ENCODE data around the gene PTPRT. TPM values are rescaled to one million over a fixed set of nuclear protein-coding genes. Genes with fewer than 3 reads are reported as not detected.

PTPRT gene
- polyA plus RNA-seq, 3 donors: not detected

DNA sequence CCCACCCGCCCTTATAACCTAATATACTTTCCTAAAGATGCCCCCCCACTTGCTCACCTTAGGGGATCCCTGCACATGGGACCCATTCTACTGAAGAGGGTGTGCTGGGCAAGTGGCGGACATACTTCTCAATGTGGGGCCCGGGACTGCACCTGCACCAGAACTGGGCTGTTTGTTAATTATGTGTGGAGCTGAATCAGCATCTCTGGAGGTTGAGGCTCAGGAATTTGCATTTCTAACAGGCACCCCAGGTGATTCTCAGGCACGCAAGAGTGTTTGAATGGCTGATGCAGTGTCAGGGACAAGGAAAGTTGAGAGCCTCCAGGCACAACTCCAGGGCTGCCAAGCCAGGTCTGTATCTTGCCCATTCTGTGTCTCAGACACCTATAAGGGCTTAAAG lies 8.9 kb upstream of the PTPRT start:
- Histone ChIP-seq H3K4me3 (replicated peaks in 1 of 3; ENCODE audit: low read depth in 2 of 3, low read length in 3 of 3) (no peak overlapping the region), H2AFZ (ENCODE audit: insufficient read depth, low read depth, low read length, poor library complexity, severe bottlenecking) (no peak overlapping the region), H3K27ac (ENCODE audit: low read depth in 1 of 2, low read length in 2 of 2) (no peak overlapping the region), H3K79me2 (ENCODE audit: insufficient read depth, low read length) (no peaks in the 10 kb centered on the region), H3K4me2 (replicated peaks; ENCODE audit: extremely low read depth, low read length, poor library complexity, severe bottlenecking) (no peak overlapping the region), H3K27me3 (ENCODE audit: control insufficient read depth in 2 of 2, insufficient read depth in 2 of 2, low read length in 2 of 2) (no peaks in the 10 kb centered on the region), H3K9ac (ENCODE audit: insufficient read depth, low read length, poor library complexity, severe bottlenecking) (no peak overlapping the region), H3K9me3 (replicated peaks in 1 of 2; ENCODE audit: control insufficient read depth in 1 of 2, insufficient read depth in 1 of 2, low read length in 2 of 2) (no peaks in the 10 kb centered on the region), H4K20me1 (ENCODE audit: insufficient read depth, low read length) (no peaks in the 10 kb centered on the region), H3K4me1 (ENCODE audit: control insufficient read depth in 1 of 2, insufficient read depth in 2 of 2, low read length in 2 of 2) (no peaks in the 10 kb centered on the region), H3K36me3 (replicated peaks in 1 of 2; ENCODE audit: control insufficient read depth in 1 of 2, insufficient read depth in 2 of 2, low read length in 2 of 2) (no peaks in the 10 kb centered on the region)
- no peak for TF ChIP-seq CTCF (IDR thresholded peaks at IDR 0.05)
- Mint-ChIP-seq H3K4me3 (no peak overlapping the region), H3K27ac (no peak overlapping the region), H3K36me3 (no peaks in the 10 kb centered on the region), H3K27me3 (ENCODE audit: low read depth in 3 of 3) (peaks cover 2 to 7% (median 2%) of the 10 kb centered on the region in 3 donors), H3K4me1 (no peaks in the 10 kb centered on the region), H3K9me3 (peaks cover 0 to 3% (median 0%) of the 10 kb centered on the region in 7 donors)
- no peak for DNase-seq
- intact Hi-C loops (cut with micrococcal nuclease): no loop called here
- 83% methylated on average over 1 of the region's 4 CpGs for WGBS (ENCODE audit: insufficient coverage)

DNA sequence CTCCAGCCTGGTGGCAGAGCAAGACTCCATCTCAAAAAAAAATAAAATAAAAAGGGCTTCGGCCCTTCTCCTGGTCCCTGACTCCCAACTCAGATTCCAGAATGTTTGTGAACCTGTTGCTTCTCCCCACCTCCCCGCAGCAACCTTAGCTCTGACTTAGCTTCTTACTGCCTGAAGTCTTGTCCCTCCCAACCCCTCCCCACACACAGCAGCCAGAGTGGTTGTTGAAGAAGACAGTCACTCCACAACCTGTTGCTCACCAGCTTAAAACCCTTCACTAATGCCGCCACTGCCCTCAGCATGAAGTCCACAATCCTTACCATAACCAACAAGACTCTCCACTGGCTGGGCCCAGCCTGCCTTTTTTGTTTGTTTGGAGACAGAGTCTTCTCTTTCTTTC lies 6.5 kb upstream of the PTPRT start:
- H3K4me3 ChIP-seq (replicated peaks in 1 of 3; ENCODE audit: low read depth in 2 of 3, low read length in 3 of 3): no peak overlapping the region
- H3K4me1 Mint-ChIP-seq: no peaks in the 10 kb centered on the region
- H3K27me3 Mint-ChIP-seq (ENCODE audit: low read depth in 3 of 3): peaks cover 7 to 13% (median 9%) of the 10 kb centered on the region in 3 donors
- no peak overlapping the region for H3K9ac ChIP-seq (ENCODE audit: insufficient read depth, low read length, poor library complexity, severe bottlenecking)
- DNase-seq: no peak
- H3K4me3 Mint-ChIP-seq: no peak overlapping the region
- intact Hi-C loops (cut with micrococcal nuclease): no loop called here
- WGBS (ENCODE audit: insufficient coverage): 87% methylated on average over 2 of the region's 3 CpGs
- no peaks in the 10 kb centered on the region for H3K36me3 ChIP-seq (replicated peaks in 1 of 2; ENCODE audit: control insufficient read depth in 1 of 2, insufficient read depth in 2 of 2, low read length in 2 of 2)
- H4K20me1 ChIP-seq (ENCODE audit: insufficient read depth, low read length): no peaks in the 10 kb centered on the region
- peaks cover 0 to 6% of the 10 kb centered on the region in 2 donors for H3K27me3 ChIP-seq (ENCODE audit: control insufficient read depth in 2 of 2, insufficient read depth in 2 of 2, low read length in 2 of 2)
- H3K36me3 Mint-ChIP-seq: no peaks in the 10 kb centered on the region
- no peaks in the 10 kb centered on the region for H3K9me3 ChIP-seq (replicated peaks in 1 of 2; ENCODE audit: control insufficient read depth in 1 of 2, insufficient read depth in 1 of 2, low read length in 2 of 2)
- no peaks in the 10 kb centered on the region for H3K79me2 ChIP-seq (ENCODE audit: insufficient read depth, low read length)
- H3K27ac Mint-ChIP-seq: peak overlapping the region in 1 of 7 donors; percentile 78
- H3K9me3 Mint-ChIP-seq: peaks cover 0 to 3% (median 2%) of the 10 kb centered on the region in 7 donors
- H3K27ac ChIP-seq (ENCODE audit: low read depth in 1 of 2, low read length in 2 of 2): no peak overlapping the region
- no peak overlapping the region for H3K4me2 ChIP-seq (replicated peaks; ENCODE audit: extremely low read depth, low read length, poor library complexity, severe bottlenecking)
- no peak for TF ChIP-seq CTCF (IDR thresholded peaks at IDR 0.05)
- H3K4me1 ChIP-seq (ENCODE audit: control insufficient read depth in 1 of 2, insufficient read depth in 2 of 2, low read length in 2 of 2): no peaks in the 10 kb centered on the region
- no peak overlapping the region for H2AFZ ChIP-seq (ENCODE audit: insufficient read depth, low read depth, low read length, poor library complexity, severe bottlenecking)

Measured in CD14-positive monocyte (primary cell).